ENCODE measurements around the gene ITIH5. TPM values are rescaled to one million over a fixed set of nuclear protein-coding genes. Genes with fewer than 3 reads are reported as not detected.
"Not testable (repeated sequence)": the region's sequence is repeated elsewhere in the genome, so short reads cannot be mapped to it uniquely, and the experiment has no call there.

The ITIH5 gene
- total RNA-seq, 2 experiments from 2014 or later, result not detected

GRCh38 chr10:7686351-7687171 is 19.8 kb upstream of the ITIH5 start:
- Histone ChIP-seq H3K4me2 (ENCODE audit: low read length) (0 out of 2 replicates have a peak overlapping the region, but pooled peaks have one; percentile 16), H3K4me3 (ENCODE audit: low read depth, low read length, poor library complexity, severe bottlenecking) (no peak overlapping the region), H4K20me1 (ENCODE audit: insufficient read depth, low read length) (no peaks in the 10 kb centered on the region), H2AFZ (ENCODE audit: low read length) (peak overlapping the region; percentile 55; the same call in 1 of the 2 replicates), H3K9me3 (ENCODE audit: low read length) (0 out of 2 replicates have a peak, but pooled peaks cover 6% of the 10 kb centered on the region), H3K4me1 (ENCODE audit: insufficient read depth, low read length, poor library complexity, severe bottlenecking) (no peaks in the 10 kb centered on the region), H3K9me2 (ENCODE audit: insufficient read depth, low read length) (no peaks in the 10 kb centered on the region), H3K79me2 (ENCODE audit: insufficient read depth, low read depth, low read length) (no peaks in the 10 kb centered on the region), H3K36me3 (ENCODE audit: insufficient read depth, low read length) (no peaks in the 10 kb centered on the region), H3K27ac (ENCODE audit: low read depth, low read length, poor library complexity, severe bottlenecking) (no peak overlapping the region)
- TF ChIP-seq CTCF (conservative IDR thresholded peaks at IDR 0.05; ENCODE audit: low read length) (no peak), EZH2phosphoT487 (IDR thresholded peaks at IDR 0.05; ENCODE audit: borderline replicate concordance, low read depth, low read length) (no peak)
- ChIA-PET POLR2A (interaction anchor here (0.8 to 1.0 kb wide), 2 partner anchors 261 to 1044 kb away, joined by 3 to 4 read pairs; no protein-coding TSS in a partner anchor), CTCF (ENCODE audit: unreplicated experiment) (interaction anchor here (0.8 to 1.6 kb wide), 3 partner anchors 159 to 284 kb away, joined by 3 to 5 read pairs (median 4); no protein-coding TSS in a partner anchor)
- no TSS peak for BruUV-seq (replicated peaks)
- DNase-seq (ENCODE audit: low spot score), result no peak
- intact Hi-C loops (cut with micrococcal nuclease; ENCODE audit: unreplicated experiment), result loop anchor here (1.0 to 5.0 kb wide), 3 partner anchors 161 to 426 kb away; no protein-coding TSS in a partner anchor

- H3K27ac ChIP-seq (ENCODE audit: low read depth, low read length, poor library complexity, severe bottlenecking); H4K20me1 ChIP-seq (ENCODE audit: insufficient read depth, low read length); H3K4me2 ChIP-seq (ENCODE audit: low read length); H3K4me3 ChIP-seq (ENCODE audit: low read depth, low read length, poor library complexity, severe bottlenecking); H3K36me3 ChIP-seq (ENCODE audit: insufficient read depth, low read length); intact Hi-C loops (cut with micrococcal nuclease; ENCODE audit: unreplicated experiment); CTCF ChIA-PET (ENCODE audit: unreplicated experiment); H2AFZ ChIP-seq (ENCODE audit: low read length); H3K4me1 ChIP-seq (ENCODE audit: insufficient read depth, low read length, poor library complexity, severe bottlenecking); H3K79me2 ChIP-seq (ENCODE audit: insufficient read depth, low read depth, low read length); H3K9me3 ChIP-seq (ENCODE audit: low read length); DNase-seq (ENCODE audit: low spot score); H3K9me2 ChIP-seq (ENCODE audit: insufficient read depth, low read length); BruUV-seq (replicated peaks): not testable (repeated sequence)
- POLR2A ChIA-PET, result interaction anchor here (0.5 kb wide), 1 partner anchor 78 kb away, joined by 10 read pairs; no protein-coding TSS in a partner anchor
Measured at GRCh38 chr10:7680078-7680477, 13.3 kb upstream of the ITIH5 start.

DNA sequence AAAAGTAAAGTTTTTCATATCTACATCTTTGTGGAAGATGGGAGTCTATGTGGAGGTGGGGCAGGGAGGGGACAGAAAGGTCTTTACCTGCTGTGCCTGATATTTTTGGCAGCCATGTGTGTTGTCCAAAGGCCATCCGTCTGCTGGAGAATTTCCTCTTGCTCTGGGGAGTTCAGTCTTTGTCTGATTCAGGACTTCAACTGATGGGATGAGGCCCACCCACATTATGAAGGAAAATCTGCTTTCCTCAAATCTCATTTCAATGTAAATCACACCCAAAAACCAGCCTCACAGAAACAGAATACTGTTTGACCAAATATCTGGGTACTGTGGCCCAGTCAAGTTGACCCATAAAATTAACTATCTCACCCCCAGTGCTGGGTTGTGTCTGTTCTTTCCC is 12.5 kb upstream of the ITIH5 start:
- no peak overlapping the region for H3K4me2 ChIP-seq (ENCODE audit: low read length)
- no peaks in the 10 kb centered on the region for H3K4me1 ChIP-seq (ENCODE audit: insufficient read depth, low read length, poor library complexity, severe bottlenecking)
- no peaks in the 10 kb centered on the region for H3K9me2 ChIP-seq (ENCODE audit: insufficient read depth, low read length)
- ChIA-PET POLR2A (no interaction called here), CTCF (ENCODE audit: unreplicated experiment) (no interaction called here)
- no peaks in the 10 kb centered on the region for H3K9me3 ChIP-seq (ENCODE audit: low read length)
- no peaks in the 10 kb centered on the region for H3K79me2 ChIP-seq (ENCODE audit: insufficient read depth, low read depth, low read length)
- no peak overlapping the region for H2AFZ ChIP-seq (ENCODE audit: low read length)
- no peak for DNase-seq (ENCODE audit: low spot score)
- no TSS peak for BruUV-seq (replicated peaks)
- intact Hi-C loops (cut with micrococcal nuclease; ENCODE audit: unreplicated experiment), result no loop called here
- H3K4me3 ChIP-seq (ENCODE audit: low read depth, low read length, poor library complexity, severe bottlenecking), result no peak overlapping the region
- H3K27ac ChIP-seq (ENCODE audit: low read depth, low read length, poor library complexity, severe bottlenecking), result no peak overlapping the region
- no peaks in the 10 kb centered on the region for H3K36me3 ChIP-seq (ENCODE audit: insufficient read depth, low read length)
- TF ChIP-seq CTCF (conservative IDR thresholded peaks at IDR 0.05; ENCODE audit: low read length) (no peak), EZH2phosphoT487 (IDR thresholded peaks at IDR 0.05; ENCODE audit: borderline replicate concordance, low read depth, low read length) (no peak)
- H4K20me1 ChIP-seq (ENCODE audit: insufficient read depth, low read length), result no peaks in the 10 kb centered on the region

All from OCI-LY7 (cell line).